Adrenal gland (tissue), 5 donors: ENCODE results near the gene LGMN.

Experiments
- POLR2A ChIP-seq, 2 donors: fragments of 450-650 bp; IDR thresholded peaks; one replicate each; pipeline ENCODE4 v1.6.1; 2017; ENCODE audit warnings: antibody characterized with exemption in 2 of 2, mild to moderate bottlenecking in 2 of 2, moderate library complexity in 1 of 2
- TF ChIP-seq, protein P1 (sequence below), 6 experiments: fragments of 450-650 bp in 4 of 6; fragments of 200-600 bp in 2 of 6; sonication (generic) in 1 of 6; IDR thresholded peaks; 1 replicate in 5 of 6; 2 replicates in 1 of 6; pipeline versions ENCODE4 v1.5.1 to v1.8.0; 2016 to 2021; ENCODE audit warnings: antibody characterized with exemption in 6 of 6, mild to moderate bottlenecking in 2 of 6, moderate library complexity in 1 of 6
- donor health status: DM: no; HTN: no; CAD: no.

DNA sequence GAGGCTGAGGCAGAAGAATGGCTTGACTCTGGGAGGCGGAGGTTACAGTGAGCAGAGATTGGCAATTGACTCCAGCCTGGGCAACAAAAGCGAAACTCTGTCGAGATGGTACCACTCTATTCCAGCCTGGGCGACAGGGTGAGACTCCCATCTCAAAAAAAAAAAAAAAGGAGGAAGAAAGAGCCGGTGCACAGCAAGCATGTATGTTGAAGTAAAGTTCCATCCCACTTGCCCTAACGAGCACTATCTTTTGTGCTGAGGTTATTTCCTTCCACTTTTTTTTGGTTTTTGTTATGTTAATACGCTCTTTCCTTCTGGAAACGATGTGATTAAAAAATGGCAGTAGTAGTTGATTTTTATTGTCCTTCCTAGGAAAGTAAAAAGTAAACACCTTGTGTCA is 26.1 kb upstream of the LGMN start:
- TF ChIP-seq POLR2A (IDR thresholded peaks at IDR 0.05): no peak
- TF ChIP-seq, protein P1, sequence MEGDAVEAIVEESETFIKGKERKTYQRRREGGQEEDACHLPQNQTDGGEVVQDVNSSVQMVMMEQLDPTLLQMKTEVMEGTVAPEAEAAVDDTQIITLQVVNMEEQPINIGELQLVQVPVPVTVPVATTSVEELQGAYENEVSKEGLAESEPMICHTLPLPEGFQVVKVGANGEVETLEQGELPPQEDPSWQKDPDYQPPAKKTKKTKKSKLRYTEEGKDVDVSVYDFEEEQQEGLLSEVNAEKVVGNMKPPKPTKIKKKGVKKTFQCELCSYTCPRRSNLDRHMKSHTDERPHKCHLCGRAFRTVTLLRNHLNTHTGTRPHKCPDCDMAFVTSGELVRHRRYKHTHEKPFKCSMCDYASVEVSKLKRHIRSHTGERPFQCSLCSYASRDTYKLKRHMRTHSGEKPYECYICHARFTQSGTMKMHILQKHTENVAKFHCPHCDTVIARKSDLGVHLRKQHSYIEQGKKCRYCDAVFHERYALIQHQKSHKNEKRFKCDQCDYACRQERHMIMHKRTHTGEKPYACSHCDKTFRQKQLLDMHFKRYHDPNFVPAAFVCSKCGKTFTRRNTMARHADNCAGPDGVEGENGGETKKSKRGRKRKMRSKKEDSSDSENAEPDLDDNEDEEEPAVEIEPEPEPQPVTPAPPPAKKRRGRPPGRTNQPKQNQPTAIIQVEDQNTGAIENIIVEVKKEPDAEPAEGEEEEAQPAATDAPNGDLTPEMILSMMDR (IDR thresholded peaks at IDR 0.05): no peak
